B cell (primary cell): Measurements from ENCODE around the gene POFUT2. TPM values are rescaled to one million over a fixed set of nuclear protein-coding genes. Genes with fewer than 3 reads are reported as not detected.

ENCODE experiments used
- ATAC-seq: fragments of 200-7000 bp; cut with Tn5 transposase; one replicate; pipeline ENCODE4 v1.10.0; 2021; ENCODE audit warnings: low read depth, mild to moderate bottlenecking, moderate number of reproducible peaks, moderate library complexity
- CTCF ChIA-PET: fragments of 350-600 bp; sonication (Branson Sonifier 250); formaldehyde crosslinking; loops from one replicate; lab custom pipeline; 2021; ENCODE audit warnings: antibody characterized with exemption, inconsistent platforms; lab: Charles Lee
- POLR2A ChIA-PET: fragments of 350-600 bp; sonication (Branson Sonifier 250); formaldehyde crosslinking; loops from one replicate; lab custom pipeline; 2021; ENCODE audit warnings: antibody characterized with exemption; lab: Charles Lee
- DNase-seq: peaks from one replicate; pipeline ENCODE4 v3.0.0; 2013
- H2AFZ ChIP-seq: 2 replicates; pipeline ENCODE4 v1.6.1; 2012; ENCODE audit warnings: mild to moderate bottlenecking, low read depth, low read length; ENCODE audit not compliant: insufficient read depth, poor library complexity, severe bottlenecking
- H3K27ac ChIP-seq, 2 donors: 1 replicate in 1 of 2; 2 replicates in 1 of 2; pipeline ENCODE4 v1.5.1; 2012 to 2013; ENCODE audit warnings: low read length in 2 of 2, mild to moderate bottlenecking in 2 of 2, moderate library complexity in 1 of 2
- H3K27me3 ChIP-seq, 4 experiments: fragments of 200-600 bp in 1 of 4; sonication (generic) in 1 of 4; replicated peaks in 1 of 4; 1 replicate in 2 of 4; 2 replicates in 2 of 4; pipeline versions ENCODE4 v1.6.1 to v1.7.0; 2013 to 2016; ENCODE audit warnings: low read length in 3 of 4, mild to moderate bottlenecking in 2 of 4, mixed read lengths in 1 of 4, moderate library complexity in 1 of 4; ENCODE audit not compliant: insufficient read depth in 4 of 4, control insufficient read depth in 3 of 4; ENCODE audit errors: control extremely low read depth in 1 of 4
- H3K36me3 ChIP-seq, 2 experiments: replicated peaks in 1 of 2; 1 replicate in 1 of 2; 2 replicates in 1 of 2; pipeline versions ENCODE4 v1.6.1 to v1.7.1; 2013; ENCODE audit warnings: low read length in 1 of 2; ENCODE audit not compliant: insufficient read depth in 2 of 2, control insufficient read depth in 1 of 2; ENCODE audit errors: control extremely low read depth in 1 of 2, extremely low read depth in 1 of 2
- H3K4me1 ChIP-seq, 2 donors: fragments of 200-600 bp in 1 of 2; sonication (generic) in 1 of 2; 1 replicate in 1 of 2; 2 replicates in 1 of 2; pipeline versions ENCODE4 v1.5.1 to v1.6.1; 2013 to 2017; ENCODE audit warnings: low read length in 2 of 2; ENCODE audit not compliant: control insufficient read depth in 2 of 2, insufficient read depth in 2 of 2
- H3K4me2 ChIP-seq: replicated peaks from 2 replicates; pipeline ENCODE3; 2012; ENCODE audit warnings: mild to moderate bottlenecking, low read depth, low read length; ENCODE audit not compliant: poor library complexity, severe bottlenecking
- H3K4me3 ChIP-seq, 5 experiments: fragments of 200-600 bp in 1 of 5; sonication (generic) in 1 of 5; 1 replicate in 3 of 5; 2 replicates in 2 of 5; pipeline versions ENCODE4 v1.5.1 to v1.7.0; 2011 to 2016; ENCODE audit warnings: low read length in 4 of 5, mild to moderate bottlenecking in 4 of 5, low read depth in 2 of 5, control low read depth in 1 of 5, moderate library complexity in 1 of 5; ENCODE audit not compliant: insufficient read depth in 1 of 5; ENCODE audit errors: control extremely low read depth in 1 of 5, extremely low read depth in 1 of 5
- H3K79me2 ChIP-seq: fragments of 200-600 bp; sonication (generic); one replicate; pipeline ENCODE4 v1.6.0; 2016; ENCODE audit warnings: low read length; ENCODE audit not compliant: control insufficient read depth, insufficient read depth
- H3K9ac ChIP-seq: fragments of 200-600 bp; sonication (generic); 2 replicates; pipeline ENCODE4 v1.6.1; 2017; ENCODE audit warnings: mild to moderate bottlenecking, low read length, moderate library complexity
- H3K9me3 ChIP-seq, 3 donors: one replicate each; pipeline versions ENCODE4 v1.6.1 to v1.7.1; 2013; ENCODE audit warnings: low read length in 2 of 3; ENCODE audit not compliant: control insufficient read depth in 2 of 3, insufficient read depth in 1 of 3; ENCODE audit errors: control extremely low read depth in 1 of 3
- H4K20me1 ChIP-seq: 2 replicates; pipeline ENCODE4 v1.6.0; 2012; ENCODE audit warnings: mild to moderate bottlenecking, low read length; ENCODE audit not compliant: insufficient read depth, control insufficient read depth, poor library complexity, severe bottlenecking
- H3K27ac Mint-ChIP-seq: one replicate; pipeline ENCODE4 v1.8.0; 2021; ENCODE audit warnings: mixed read lengths
- H3K27me3 Mint-ChIP-seq: one replicate; pipeline ENCODE4 v1.8.0; 2021; ENCODE audit warnings: mixed read lengths
- H3K4me1 Mint-ChIP-seq: one replicate; pipeline ENCODE4 v1.8.0; 2021; ENCODE audit warnings: mixed read lengths
- H3K4me3 Mint-ChIP-seq: one replicate; pipeline ENCODE4 v1.8.0; 2021; ENCODE audit warnings: mixed read lengths
- H3K9me3 Mint-ChIP-seq: one replicate; pipeline ENCODE4 v1.8.0; 2022; ENCODE audit warnings: mixed read lengths; ENCODE audit not compliant: insufficient read depth
- EZH2 ChIP-seq: IDR thresholded peaks from 2 replicates; pipeline ENCODE4 v1.6.1; 2012; ENCODE audit warnings: borderline replicate concordance, low read depth, mild to moderate bottlenecking, moderate library complexity, low read length; ENCODE audit not compliant: insufficient read depth, poor library complexity, severe bottlenecking
- WGBS: methylation state at CpG from one replicate; pipeline ENCODE4 v1.1.5; 2013; ENCODE audit warnings: missing lambda C conversion rate; ENCODE audit not compliant: insufficient coverage; 5-methylcytosine and 5-hydroxymethylcytosine counted together
- intact Hi-C: fragments of 100-400 bp; cut with micrococcal nuclease; formaldehyde crosslinking; loops from one replicate; pipeline ENCODE4 v1.10.0; 2022
- polyA plus RNA-seq: library from polyadenylated mRNA; depleted of rRNA; stranded (reverse); fragments of >200 nt; gene quantifications from 2 replicates; pipeline ENCODE4 v1.2.3, GENCODE V29; 2012
- total RNA-seq, 2 donors: library from RNA; stranded (reverse); fragments of 120-200 nt in 1 of 2; gene quantifications; 1 replicate in 1 of 2; 2 replicates in 1 of 2; pipeline versions ENCODE4 v1.2.3 to v1.2.4, GENCODE V29; 2013 to 2022
- TF ChIP-seq, protein P1 (sequence below): fragments of 200-600 bp; IDR thresholded peaks from one replicate; pipeline ENCODE4 v1.8.0; 2022; ENCODE audit warnings: antibody characterized with exemption, mild to moderate bottlenecking

The POFUT2 gene
- total and polyA plus RNA-seq, 2 donors (not counting 1 experiment from before 2014, with no cell fraction given) = 38.3 to 41.8 TPM

- peaks cover 0 to 5% of the 10 kb centered on the region in 2 donors for H3K4me1 ChIP-seq
- H3K9ac ChIP-seq = no peak overlapping the region
- no peak overlapping the region for H3K27ac Mint-ChIP-seq
- TF ChIP-seq, protein P1, sequence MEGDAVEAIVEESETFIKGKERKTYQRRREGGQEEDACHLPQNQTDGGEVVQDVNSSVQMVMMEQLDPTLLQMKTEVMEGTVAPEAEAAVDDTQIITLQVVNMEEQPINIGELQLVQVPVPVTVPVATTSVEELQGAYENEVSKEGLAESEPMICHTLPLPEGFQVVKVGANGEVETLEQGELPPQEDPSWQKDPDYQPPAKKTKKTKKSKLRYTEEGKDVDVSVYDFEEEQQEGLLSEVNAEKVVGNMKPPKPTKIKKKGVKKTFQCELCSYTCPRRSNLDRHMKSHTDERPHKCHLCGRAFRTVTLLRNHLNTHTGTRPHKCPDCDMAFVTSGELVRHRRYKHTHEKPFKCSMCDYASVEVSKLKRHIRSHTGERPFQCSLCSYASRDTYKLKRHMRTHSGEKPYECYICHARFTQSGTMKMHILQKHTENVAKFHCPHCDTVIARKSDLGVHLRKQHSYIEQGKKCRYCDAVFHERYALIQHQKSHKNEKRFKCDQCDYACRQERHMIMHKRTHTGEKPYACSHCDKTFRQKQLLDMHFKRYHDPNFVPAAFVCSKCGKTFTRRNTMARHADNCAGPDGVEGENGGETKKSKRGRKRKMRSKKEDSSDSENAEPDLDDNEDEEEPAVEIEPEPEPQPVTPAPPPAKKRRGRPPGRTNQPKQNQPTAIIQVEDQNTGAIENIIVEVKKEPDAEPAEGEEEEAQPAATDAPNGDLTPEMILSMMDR = no peak
- no peak for TF ChIP-seq EZH2
- no peak overlapping the region for H3K4me3 ChIP-seq
- no peak overlapping the region for H3K4me3 Mint-ChIP-seq
- 96% methylated on average over 21 of the region's 22 CpGs for WGBS
- peaks cover 21% of the 10 kb centered on the region for H4K20me1 ChIP-seq
- H3K9me3 Mint-ChIP-seq = no peaks in the 10 kb centered on the region
- no peak overlapping the region for H3K4me2 ChIP-seq
- no peaks in the 10 kb centered on the region for H3K9me3 ChIP-seq
- no peaks in the 10 kb centered on the region for H3K27me3 Mint-ChIP-seq
- peaks cover 0 to 56% of the 10 kb centered on the region in 2 experiments for H3K36me3 ChIP-seq
- DNase-seq (no peak), ATAC-seq (no peak)
- no peak overlapping the region for H2AFZ ChIP-seq
- ChIA-PET CTCF (no interaction called here), POLR2A (no interaction called here)
- peaks cover 5% of the 10 kb centered on the region for H3K4me1 Mint-ChIP-seq
- peaks cover 16% of the 10 kb centered on the region for H3K79me2 ChIP-seq
- intact Hi-C loops = no loop called here
- H3K27ac ChIP-seq = no peak overlapping the region
- no peaks in the 10 kb centered on the region for H3K27me3 ChIP-seq
These were observed 5.2 kb downstream of the POFUT2 start for GRCh38 chr21:45282283-45283034.
